Peyer's patch (tissue), 4 donors: ENCODE measurements around the gene TERF2IP.

Experiments
- CTCF ChIP-seq, 6 experiments: fragments of 450-650 bp in 4 of 6; fragments of 200-600 bp in 2 of 6; sonication (generic) in 1 of 6; IDR thresholded peaks; one replicate each; pipeline ENCODE4 v1.5.1; 2017 to 2019; ENCODE audit warnings: antibody characterized with exemption in 6 of 6, mild to moderate bottlenecking in 3 of 6, moderate library complexity in 1 of 6
- POLR2A ChIP-seq, 2 donors: fragments of 450-650 bp; IDR thresholded peaks; one replicate each; pipeline ENCODE4 v1.5.1; 2017; ENCODE audit warnings: antibody characterized with exemption in 2 of 2, mild to moderate bottlenecking in 2 of 2, moderate library complexity in 2 of 2

- TF ChIP-seq CTCF (IDR thresholded peaks at IDR 0.05) = peak in 4 of 6 experiments; percentile 8 to 38 (median 32)
- TF ChIP-seq POLR2A (IDR thresholded peaks at IDR 0.05) = no peak
These were observed 48.1 kb downstream of the TERF2IP start for GRCh38 chr16:75695708-75696107.
